ENCODE data around the gene TMEM114.

DNA sequence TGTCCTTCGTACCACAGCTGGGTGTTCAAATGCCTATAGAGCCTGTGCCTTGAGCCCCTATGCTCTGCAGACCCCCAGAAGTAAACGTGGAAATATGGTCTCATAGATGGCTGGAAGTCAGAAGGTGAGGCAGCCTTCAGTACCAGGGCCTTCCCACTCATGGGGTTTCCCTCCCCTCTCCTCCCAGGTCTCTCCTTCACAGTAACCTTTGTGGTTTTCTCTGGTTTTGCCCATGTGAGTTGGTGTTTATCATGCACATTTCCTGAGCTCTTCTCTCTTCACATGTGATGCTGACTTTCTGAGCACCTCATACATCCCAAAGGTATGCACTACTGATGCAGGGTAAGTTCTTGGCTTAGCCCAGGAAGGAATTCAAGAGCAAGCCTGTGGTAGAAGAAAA, 35.4 kb downstream of the TMEM114 start:
- TF ChIP-seq GATA3 (IDR thresholded peaks at IDR 0.05; ENCODE audit: low read depth, low read length) (no peak), GATA2 (IDR thresholded peaks at IDR 0.05; ENCODE audit: low read depth, low read length) (no peak)

All from SH-SY5Y (cell line).